Measurements from ENCODE around the gene UST.
A peak's percentile ranks its signal among the peaks of the same experiment; 100 is the strongest.
"Not testable (repeated sequence)": the region's sequence is repeated elsewhere in the genome, so short reads cannot be mapped to it uniquely, and the experiment has no call there.

UST gene

GRCh38 chr6:148735989-148736388 lies 10.8 kb upstream of the UST start:
- DNase-seq (ENCODE audit: low read depth in 1 of 2, low spot score in 1 of 2): no peak

DNA sequence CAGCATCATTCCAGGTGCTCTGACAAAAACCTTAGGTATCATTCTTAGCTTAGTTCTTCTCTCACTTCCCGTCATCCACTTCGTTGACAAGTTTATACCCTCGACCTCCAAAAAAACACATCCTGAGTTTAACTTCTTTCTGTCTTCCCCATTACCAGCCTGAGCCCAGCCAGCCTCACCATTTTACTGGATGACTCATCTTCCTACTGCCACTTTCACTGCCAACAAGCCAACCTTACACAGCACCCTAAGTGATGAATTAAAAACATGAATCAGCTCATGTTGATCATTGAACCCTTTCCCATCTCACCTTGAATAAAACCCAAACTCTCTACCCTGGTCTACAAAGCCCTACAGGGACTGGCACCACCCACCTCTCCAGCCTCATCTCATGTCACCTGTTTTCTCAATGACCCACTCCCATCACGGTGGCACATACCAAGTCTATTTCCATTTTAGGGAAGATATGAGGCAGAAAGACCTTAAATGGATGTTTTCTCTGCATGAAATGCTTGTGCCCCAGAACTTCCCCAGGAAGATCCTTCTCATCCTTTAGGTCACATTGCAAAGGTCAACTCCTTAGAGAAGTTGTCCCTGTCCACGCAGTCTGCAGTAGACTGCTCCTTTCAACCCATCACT lies 9.9 kb upstream of the UST start:
- DNase-seq (ENCODE audit: low read depth in 1 of 2, low spot score in 1 of 2): no peak

DNA sequence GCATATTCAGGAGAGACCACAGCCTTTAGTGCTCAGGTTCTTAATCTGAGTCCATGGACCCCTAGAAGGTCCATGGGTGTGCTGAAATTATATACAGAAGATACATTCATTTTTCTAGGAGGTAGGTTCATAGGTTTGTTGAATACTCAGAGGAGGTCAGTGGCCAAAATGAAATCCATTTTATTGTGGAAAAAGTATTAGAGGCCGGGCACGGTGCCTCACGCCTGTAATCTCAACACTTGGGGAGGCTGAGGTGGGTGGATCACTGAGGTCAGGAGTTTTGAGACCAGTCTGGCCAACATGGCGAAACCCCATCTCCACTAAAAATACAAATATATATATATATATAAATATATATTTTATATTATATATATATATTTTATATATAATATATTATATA lies 9.0 kb upstream of the UST start:
- no peak for DNase-seq (ENCODE audit: low read depth in 1 of 2, low spot score in 1 of 2)

GRCh38 chr6:148738946-148739821 lies 7.6 kb upstream of the UST start:
- DNase-seq (ENCODE audit: low read depth in 1 of 2, low spot score in 1 of 2): no peak

- DNase-seq (ENCODE audit: low read depth in 1 of 2, low spot score in 1 of 2): no peak
Measured at GRCh38 chr6:148739822-148740128, 7.1 kb upstream of the UST start.

- no peak for DNase-seq (ENCODE audit: low read depth in 1 of 2, low spot score in 1 of 2)
Measured at GRCh38 chr6:148743476-148743875, 3.4 kb upstream of the UST start.

- no peak for DNase-seq (ENCODE audit: low read depth in 1 of 2, low spot score in 1 of 2)
Measured at GRCh38 chr6:148745926-148746325, 904 bp upstream of the UST start.

DNA sequence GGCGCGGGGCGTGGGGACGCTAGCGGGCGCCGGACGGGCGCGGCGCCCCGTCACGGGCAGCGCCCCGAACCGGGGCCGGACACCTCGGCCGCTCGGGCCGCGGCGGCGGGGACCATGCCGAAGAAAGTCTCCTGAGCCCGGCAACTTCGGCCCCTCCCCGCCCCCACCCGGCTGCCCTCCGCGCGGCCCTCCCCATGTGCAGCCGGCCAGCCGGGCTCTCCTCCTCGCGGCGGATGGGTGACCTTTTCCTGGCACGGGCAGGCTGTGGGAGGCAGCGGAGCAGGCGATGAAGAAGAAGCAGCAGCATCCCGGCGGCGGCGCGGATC lies 278 bp downstream of the UST start:
- no peak for DNase-seq (ENCODE audit: low read depth in 1 of 2, low spot score in 1 of 2)

DNA sequence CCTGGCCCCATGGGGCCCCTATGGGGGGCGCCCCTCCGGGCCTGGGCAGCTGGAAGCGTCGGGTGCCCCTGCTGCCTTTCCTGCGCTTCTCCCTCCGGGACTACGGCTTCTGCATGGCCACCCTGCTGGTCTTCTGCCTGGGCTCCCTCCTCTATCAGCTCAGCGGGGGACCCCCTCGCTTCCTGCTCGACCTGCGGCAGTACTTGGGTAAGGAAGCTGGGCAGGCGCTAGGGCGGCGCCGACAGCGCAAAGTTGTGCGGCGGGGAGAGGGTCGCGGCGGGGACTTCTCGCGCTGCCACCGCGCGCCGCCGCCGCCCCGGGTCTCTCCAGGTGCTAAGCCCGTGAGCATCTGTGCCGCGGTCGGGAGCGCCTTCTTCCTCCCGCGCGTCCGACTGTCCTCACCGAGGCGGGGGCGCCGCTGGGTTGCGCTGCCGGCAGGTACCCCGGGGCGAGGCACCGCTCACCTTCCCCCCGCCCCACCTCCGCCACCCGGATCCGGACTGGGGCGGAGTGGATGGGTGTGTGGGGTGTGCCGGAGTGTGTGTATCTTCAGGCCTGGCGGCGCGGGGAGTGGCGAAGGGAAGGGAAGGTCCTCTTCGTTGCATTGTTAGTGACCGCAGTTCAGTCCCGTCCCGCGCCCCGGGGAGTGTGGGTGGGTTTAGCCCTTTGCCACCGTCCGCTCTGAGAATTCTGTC lies 788 bp downstream of the UST start:
- DNase-seq (ENCODE audit: low read depth in 1 of 2, low spot score in 1 of 2): peak; percentile 32 to 40

DNA sequence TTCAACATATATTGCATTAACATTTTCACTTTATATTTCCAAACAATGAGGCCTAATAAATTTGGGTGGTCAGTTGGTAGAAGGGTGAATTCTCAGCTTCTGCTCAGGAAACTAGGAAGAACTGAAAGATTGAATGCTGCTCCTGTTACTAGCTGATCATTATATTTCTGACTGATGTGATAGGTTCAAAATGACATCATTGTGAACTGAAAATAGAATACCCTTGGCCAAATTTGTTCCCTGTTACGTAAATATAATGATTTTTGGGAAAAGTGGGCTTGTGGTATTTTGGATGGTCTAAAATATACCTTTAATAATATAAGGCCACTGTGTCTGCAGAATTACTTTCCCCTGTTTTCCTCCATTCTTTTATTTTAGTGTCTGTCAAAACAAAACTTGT lies 2.8 kb downstream of the UST start:
- DNase-seq (ENCODE audit: low read depth in 1 of 2, low spot score in 1 of 2): no peak

- no peak for DNase-seq (ENCODE audit: low read depth in 1 of 2, low spot score in 1 of 2)
Measured at GRCh38 chr6:148750838-148751792, 4.3 kb downstream of the UST start.

DNA sequence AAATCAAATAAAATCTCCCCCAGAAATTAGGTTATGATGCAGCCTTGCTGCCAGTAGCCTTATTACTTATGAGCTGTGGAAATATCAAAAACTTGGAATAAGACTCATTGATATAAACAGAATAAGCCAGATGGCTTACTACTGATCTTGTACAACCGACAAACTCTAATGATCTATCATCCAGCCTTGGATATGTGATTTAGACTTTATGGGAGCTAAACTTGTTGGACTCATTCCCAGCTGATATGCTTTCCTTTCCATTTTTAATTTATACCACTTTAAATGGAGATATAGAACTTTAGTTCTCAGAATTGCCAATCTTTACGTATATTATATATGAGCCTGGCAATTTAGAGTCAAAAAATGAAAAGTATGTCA lies 5.0 kb downstream of the UST start:
- no peak for DNase-seq (ENCODE audit: low read depth in 1 of 2, low spot score in 1 of 2)

DNA sequence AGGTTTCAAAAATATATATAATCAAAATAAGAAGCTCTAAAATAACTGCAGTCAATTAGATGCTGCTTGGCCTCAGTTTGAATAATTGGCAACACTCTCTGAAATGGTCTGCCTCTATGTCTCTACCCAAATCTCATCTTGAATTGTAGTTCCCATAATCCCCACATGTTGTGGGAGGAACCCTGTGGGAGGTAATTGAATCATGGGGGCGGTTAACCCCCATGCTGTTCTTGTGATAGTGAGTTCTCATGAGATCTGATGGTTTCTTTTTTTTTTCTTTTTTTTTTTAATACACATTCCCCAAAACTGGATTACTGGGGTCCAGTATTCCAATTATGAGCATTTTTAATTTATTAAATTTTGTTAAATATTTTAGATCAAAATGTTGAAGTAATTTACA lies 8.5 kb downstream of the UST start:
- DNase-seq (ENCODE audit: low read depth in 1 of 2, low spot score in 1 of 2): not testable (repeated sequence)

DNA sequence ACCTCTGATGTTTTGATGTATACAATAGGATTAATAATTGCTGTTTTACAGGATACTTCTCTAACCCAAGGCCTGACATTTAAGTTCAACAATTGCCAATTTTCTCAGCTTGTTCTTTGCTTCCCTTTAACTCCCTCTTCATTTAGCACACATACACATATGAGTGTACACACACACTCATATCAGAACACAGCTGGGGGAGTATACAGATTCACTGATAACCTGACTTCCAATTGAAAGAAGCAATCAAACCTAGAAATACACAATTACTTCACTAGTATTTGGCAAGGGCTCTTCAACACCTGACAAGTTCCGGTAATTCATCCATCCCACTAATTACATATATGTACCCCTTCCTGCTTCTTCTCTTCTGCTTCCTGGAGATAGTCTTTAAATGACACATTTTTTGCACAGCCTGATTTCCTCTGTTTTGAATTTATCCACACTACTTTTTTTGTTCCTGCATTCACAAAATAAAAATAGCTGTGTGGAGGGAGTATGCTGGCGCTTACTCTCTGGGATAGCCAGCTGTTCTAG lies 11.2 kb downstream of the UST start:
- no peak for DNase-seq (ENCODE audit: low read depth in 1 of 2, low spot score in 1 of 2)

GRCh38 chr6:148758492-148758891 lies 11.7 kb downstream of the UST start:
- DNase-seq (ENCODE audit: low read depth in 1 of 2, low spot score in 1 of 2): no peak

DNA sequence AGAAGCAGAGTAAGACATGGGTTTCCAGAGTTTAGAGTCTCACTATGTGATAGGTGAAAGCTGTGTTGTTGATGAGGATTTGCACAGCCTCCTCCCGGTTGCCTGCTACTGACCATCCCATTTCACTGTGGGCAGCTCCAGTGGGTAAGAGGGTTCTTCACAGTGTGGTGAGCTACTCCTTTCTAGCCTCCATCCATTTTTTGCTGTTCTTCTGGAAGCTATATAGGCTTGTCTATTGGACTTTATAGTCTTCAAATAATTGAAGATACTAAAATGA lies 13.4 kb downstream of the UST start:
- DNase-seq (ENCODE audit: low read depth in 1 of 2, low spot score in 1 of 2): no peak

DNA sequence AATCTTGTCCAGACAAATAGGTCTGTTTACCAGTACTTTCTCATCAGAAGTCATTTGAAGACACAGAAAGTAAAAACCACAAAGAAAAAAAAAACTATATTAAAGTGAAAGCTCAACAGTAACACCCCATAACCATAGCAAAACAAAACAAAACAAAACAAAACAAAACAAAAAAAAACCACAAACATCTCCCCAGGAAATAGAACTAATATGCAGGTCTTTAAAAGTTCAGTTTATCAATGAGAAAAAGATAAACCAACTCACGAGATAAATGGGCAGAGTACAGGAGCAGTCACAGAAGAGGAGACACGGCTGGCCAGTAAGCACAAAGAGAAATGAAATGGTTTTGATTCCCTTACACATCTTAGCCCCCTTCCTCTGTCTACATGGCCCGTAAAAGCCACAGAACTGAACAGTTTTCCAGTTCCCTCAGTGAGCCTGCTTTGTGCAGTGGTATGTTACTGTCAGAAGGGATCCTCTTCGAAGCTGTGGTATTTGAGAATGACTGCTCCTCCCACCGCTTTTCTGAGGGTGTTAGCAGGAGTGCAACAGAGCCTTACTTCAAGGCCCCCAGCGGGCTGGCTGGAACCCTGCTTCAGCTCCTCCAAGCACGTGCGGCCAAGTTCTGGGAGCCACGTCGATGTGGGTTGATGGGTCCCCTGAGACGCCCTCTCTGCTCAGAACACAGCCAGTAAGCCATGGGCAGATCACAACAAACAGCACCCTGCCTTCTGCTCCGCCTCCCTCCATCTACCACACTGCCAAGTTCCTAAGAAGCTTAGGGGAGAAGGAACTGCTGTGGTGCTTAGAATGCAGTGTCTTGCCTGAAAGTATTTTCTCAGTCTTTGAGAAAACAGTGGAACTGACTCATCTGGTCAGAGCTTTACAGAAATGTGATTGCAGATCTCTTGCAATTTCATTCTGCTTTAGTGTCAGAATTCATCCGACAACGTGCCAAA lies 14.0 kb downstream of the UST start:
- no peak for DNase-seq (ENCODE audit: low read depth in 1 of 2, low spot score in 1 of 2)

DNA sequence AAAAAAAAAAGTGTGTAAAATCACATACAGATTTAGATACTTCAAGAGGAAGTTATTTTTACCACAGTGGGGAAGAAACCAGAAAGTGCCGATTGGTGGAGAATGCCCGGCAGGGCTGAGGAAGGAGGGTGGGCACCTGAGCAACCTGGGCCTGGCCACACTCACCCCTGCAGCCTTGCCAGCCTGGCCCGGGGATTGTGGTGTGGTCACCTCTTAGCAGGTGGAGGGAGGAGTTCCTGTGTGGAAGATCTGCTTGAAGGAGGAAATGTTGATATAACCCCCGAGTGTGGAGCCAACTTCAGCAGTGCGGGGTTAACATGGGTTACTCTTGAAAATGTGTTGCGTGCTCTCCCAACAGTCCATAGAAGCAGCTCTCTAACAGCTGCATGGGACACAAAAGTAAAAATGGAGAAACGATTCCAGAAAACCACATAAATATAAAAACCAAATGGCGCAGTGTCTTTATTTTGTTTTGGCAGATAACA lies 14.7 kb downstream of the UST start:
- no peak for DNase-seq (ENCODE audit: low read depth in 1 of 2, low spot score in 1 of 2)

DNA sequence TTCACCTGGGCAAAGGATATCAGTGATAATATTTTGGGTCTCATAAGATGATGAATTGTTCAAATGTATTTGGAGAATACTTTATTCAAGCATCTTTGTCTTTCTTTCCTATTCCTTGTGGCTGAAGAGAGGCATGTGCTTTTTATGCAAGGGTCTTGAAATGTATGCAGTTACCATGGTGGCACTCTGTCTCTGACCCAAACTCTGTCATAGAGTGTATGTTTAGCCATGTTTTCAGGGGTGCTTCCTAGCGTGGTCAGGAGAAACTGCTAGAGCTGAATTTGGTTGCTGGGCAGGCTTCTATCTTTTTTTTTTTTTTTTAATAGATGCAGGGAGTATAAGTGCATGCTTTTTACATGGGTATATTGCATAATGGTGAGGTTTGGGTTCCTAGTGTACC lies 15.4 kb downstream of the UST start:
- DNase-seq (ENCODE audit: low read depth in 1 of 2, low spot score in 1 of 2): no peak

All from activated T-helper 1 cell treated with anti-CD3 and anti-CD28 coated beads, Interleukin-2, amount 50 U/mL, for 16 hours (primary cell).